Muscle layer of duodenum (tissue), 2 donors: ENCODE measurements around the gene ZXDC.

Experiments used
- H3K27ac ChIP-seq: one replicate; pipeline ENCODE4 v1.7.0; 2013; ENCODE audit warnings: mild to moderate bottlenecking, low read length
- H3K27me3 ChIP-seq: one replicate; pipeline ENCODE4 v1.7.0; 2013; ENCODE audit warnings: low read depth, mild to moderate bottlenecking, control low read depth, low read length
- H3K36me3 ChIP-seq, 2 donors: one replicate each; pipeline ENCODE4 v1.7.0; 2013; ENCODE audit warnings: low read length in 2 of 2, control low read depth in 1 of 2, mild to moderate bottlenecking in 1 of 2; ENCODE audit not compliant: insufficient read depth in 2 of 2, control insufficient read depth in 1 of 2
- H3K4me1 ChIP-seq, 2 donors: one replicate each; pipeline ENCODE4 v1.7.0; 2013; ENCODE audit warnings: low read length in 2 of 2, mild to moderate bottlenecking in 2 of 2, control low read depth in 1 of 2, moderate library complexity in 1 of 2; ENCODE audit not compliant: insufficient read depth in 2 of 2, control insufficient read depth in 1 of 2
- H3K4me3 ChIP-seq, 2 donors: one replicate each; pipeline ENCODE4 v1.7.0; 2013; ENCODE audit warnings: low read length in 2 of 2, low read depth in 1 of 2, mild to moderate bottlenecking in 1 of 2
- H3K9me3 ChIP-seq, 2 donors: one replicate each; pipeline ENCODE4 v1.7.0; 2013; ENCODE audit warnings: low read length in 2 of 2, control low read depth in 1 of 2, mild to moderate bottlenecking in 1 of 2; ENCODE audit not compliant: control insufficient read depth in 1 of 2
- donor health status: healthy.

Gene ZXDC

DNA sequence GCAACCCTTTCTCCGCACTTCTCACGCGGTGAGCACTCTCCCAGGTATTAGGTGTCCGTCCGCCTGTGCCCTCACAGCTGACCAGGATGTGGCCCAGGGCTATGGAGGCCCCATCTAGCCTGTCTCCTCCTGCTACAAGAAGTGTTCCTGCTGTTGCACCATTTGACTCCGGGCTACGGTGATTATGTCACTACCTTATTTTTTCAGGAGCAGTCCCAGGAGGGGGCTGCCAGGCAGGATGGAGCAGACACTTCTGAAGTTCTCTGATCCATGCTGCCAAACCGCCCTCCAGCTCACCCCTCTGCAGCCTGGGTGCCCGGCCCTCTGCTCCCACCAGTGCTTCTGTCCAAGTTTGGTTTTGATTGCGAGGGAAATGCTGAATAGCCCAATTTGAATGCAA is 36.9 kb downstream of the ZXDC start:
- Histone ChIP-seq H3K36me3 (peaks cover 11 to 67% of the 10 kb centered on the region in 2 donors), H3K27ac (no peak overlapping the region), H3K4me3 (no peak overlapping the region), H3K9me3 (no peaks in the 10 kb centered on the region), H3K27me3 (no peaks in the 10 kb centered on the region), H3K4me1 (peaks cover 0 to 4% of the 10 kb centered on the region in 2 donors)

DNA sequence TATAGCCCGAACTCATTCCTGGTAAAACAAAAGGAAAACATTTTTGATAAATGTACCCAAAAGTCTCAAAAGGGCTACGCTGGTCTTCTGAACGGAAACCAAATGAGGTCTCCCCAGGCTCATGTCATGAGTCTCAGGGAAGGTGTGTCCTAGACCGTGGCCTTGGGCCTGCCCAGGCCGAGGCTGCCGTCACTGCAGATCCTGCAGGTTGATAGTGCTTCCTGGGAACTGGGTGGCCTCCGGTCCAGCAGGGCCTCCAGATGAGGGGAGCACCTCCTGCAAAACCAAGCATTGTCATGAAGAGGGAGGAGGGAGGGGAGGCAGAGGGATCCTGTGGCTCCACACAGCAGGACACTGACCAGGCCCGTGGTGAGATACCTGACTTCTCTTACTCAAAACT is 37.5 kb downstream of the ZXDC start:
- H3K27me3 ChIP-seq = no peaks in the 10 kb centered on the region
- H3K4me1 ChIP-seq = peaks cover 0 to 4% of the 10 kb centered on the region in 2 donors
- H3K36me3 ChIP-seq = peaks cover 11 to 71% of the 10 kb centered on the region in 2 donors
- H3K27ac ChIP-seq = no peak overlapping the region
- H3K9me3 ChIP-seq = no peaks in the 10 kb centered on the region
- no peak overlapping the region for H3K4me3 ChIP-seq

DNA sequence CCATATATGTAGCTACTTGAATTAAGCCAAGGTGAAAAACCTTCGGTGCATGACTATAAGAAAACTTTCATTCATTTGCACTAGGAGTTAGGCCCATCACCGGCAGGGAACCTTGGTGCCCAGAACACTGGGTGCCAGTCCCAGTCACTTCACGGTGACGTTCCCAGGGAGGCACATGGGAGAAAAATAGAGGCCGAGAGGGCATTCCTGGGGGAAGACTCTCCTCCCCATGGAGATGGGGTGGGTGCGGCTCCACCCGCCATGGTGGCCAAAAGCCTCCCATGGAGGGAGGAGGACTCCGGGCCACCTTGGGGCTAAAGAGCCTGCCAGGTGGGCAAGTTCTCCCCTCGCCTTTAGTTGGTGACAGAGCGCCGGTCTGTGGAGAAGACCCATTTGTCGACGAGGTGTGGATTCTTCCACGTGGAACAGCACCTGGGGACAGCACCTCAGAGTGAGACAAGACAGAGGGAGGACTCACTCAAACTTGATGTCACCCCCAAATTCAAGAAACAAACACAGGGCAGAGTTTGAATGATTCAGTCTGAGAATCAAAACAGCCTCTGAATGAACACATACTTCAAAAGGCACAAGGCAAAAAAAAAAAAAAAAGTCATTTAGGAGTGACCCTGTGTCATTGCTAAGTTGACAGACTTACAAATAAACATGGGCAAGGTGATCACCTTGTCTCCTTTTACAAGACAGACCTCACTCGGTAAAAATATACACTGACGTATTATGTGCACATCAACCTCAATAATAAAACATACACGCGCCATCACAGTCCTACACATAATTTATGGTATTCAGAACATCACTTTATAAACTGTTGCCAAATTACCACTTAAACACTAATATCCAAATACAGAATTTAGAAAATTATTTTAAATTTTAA is 38.6 kb downstream of the ZXDC start:
- H3K4me3 ChIP-seq = no peak overlapping the region
- no peak overlapping the region for H3K27ac ChIP-seq
- H3K27me3 ChIP-seq = no peaks in the 10 kb centered on the region
- H3K9me3 ChIP-seq = no peaks in the 10 kb centered on the region
- H3K36me3 ChIP-seq = peaks cover 15 to 71% of the 10 kb centered on the region in 2 donors
- H3K4me1 ChIP-seq = peaks cover 0 to 4% of the 10 kb centered on the region in 2 donors

GRCh38 chr3:126435456-126436315 is 40.0 kb downstream of the ZXDC start:
- H3K4me1 ChIP-seq = no peaks in the 10 kb centered on the region
- H3K9me3 ChIP-seq = peaks cover 0 to 7% of the 10 kb centered on the region in 2 donors
- H3K27me3 ChIP-seq = no peaks in the 10 kb centered on the region
- H3K27ac ChIP-seq = no peak overlapping the region
- H3K36me3 ChIP-seq = peaks cover 15 to 64% of the 10 kb centered on the region in 2 donors
- H3K4me3 ChIP-seq = no peak overlapping the region

GRCh38 chr3:126434931-126435411 is 40.7 kb downstream of the ZXDC start:
- no peak overlapping the region for H3K27ac ChIP-seq
- H3K4me3 ChIP-seq = no peak overlapping the region
- peaks cover 15 to 59% of the 10 kb centered on the region in 2 donors for H3K36me3 ChIP-seq
- H3K27me3 ChIP-seq = no peaks in the 10 kb centered on the region
- H3K4me1 ChIP-seq = no peaks in the 10 kb centered on the region
- peaks cover 0 to 7% of the 10 kb centered on the region in 2 donors for H3K9me3 ChIP-seq

GRCh38 chr3:126434264-126434590 is 41.5 kb downstream of the ZXDC start:
- Histone ChIP-seq H3K27me3 (no peaks in the 10 kb centered on the region), H3K27ac (no peak overlapping the region), H3K36me3 (peaks cover 15 to 54% of the 10 kb centered on the region in 2 donors), H3K9me3 (peaks cover 0 to 7% of the 10 kb centered on the region in 2 donors), H3K4me1 (no peaks in the 10 kb centered on the region), H3K4me3 (no peak overlapping the region)

- H3K27ac ChIP-seq = no peak overlapping the region
- H3K4me1 ChIP-seq = no peaks in the 10 kb centered on the region
- no peak overlapping the region for H3K4me3 ChIP-seq
- no peaks in the 10 kb centered on the region for H3K27me3 ChIP-seq
- peaks cover 12 to 49% of the 10 kb centered on the region in 2 donors for H3K36me3 ChIP-seq
- H3K9me3 ChIP-seq = peaks cover 0 to 7% of the 10 kb centered on the region in 2 donors
Measured at GRCh38 chr3:126433496-126434263, 42.0 kb downstream of the ZXDC start.

GRCh38 chr3:126433105-126433430 is 42.6 kb downstream of the ZXDC start:
- H3K9me3 ChIP-seq = peaks cover 0 to 12% of the 10 kb centered on the region in 2 donors
- no peak overlapping the region for H3K27ac ChIP-seq
- peaks cover 7 to 44% of the 10 kb centered on the region in 2 donors for H3K36me3 ChIP-seq
- no peak overlapping the region for H3K4me3 ChIP-seq
- H3K27me3 ChIP-seq = no peaks in the 10 kb centered on the region
- H3K4me1 ChIP-seq = no peaks in the 10 kb centered on the region

- Histone ChIP-seq H3K36me3 (peaks cover 5 to 38% of the 10 kb centered on the region in 2 donors), H3K27ac (no peak overlapping the region), H3K27me3 (no peaks in the 10 kb centered on the region), H3K4me3 (no peak overlapping the region), H3K9me3 (peaks cover 0 to 14% of the 10 kb centered on the region in 2 donors), H3K4me1 (no peaks in the 10 kb centered on the region)
Measured at GRCh38 chr3:126432361-126433104, 43.2 kb downstream of the ZXDC start.

GRCh38 chr3:126431103-126431534 is 44.6 kb downstream of the ZXDC start:
- peaks cover 4 to 22% of the 10 kb centered on the region in 2 donors for H3K9me3 ChIP-seq
- no peaks in the 10 kb centered on the region for H3K27me3 ChIP-seq
- no peak overlapping the region for H3K27ac ChIP-seq
- H3K36me3 ChIP-seq = peaks cover 5 to 27% of the 10 kb centered on the region in 2 donors
- no peak overlapping the region for H3K4me3 ChIP-seq
- no peaks in the 10 kb centered on the region for H3K4me1 ChIP-seq
